SH-SY5Y (cell line): ENCODE results near the gene DST.

Experiments used
- GATA2 ChIP-seq: IDR thresholded peaks from 2 replicates; pipeline ENCODE4 v1.6.1; 2011; ENCODE audit warnings: mild to moderate bottlenecking, low read depth, low read length
- GATA3 ChIP-seq: IDR thresholded peaks from 2 replicates; pipeline ENCODE4 v1.6.1; 2011; ENCODE audit warnings: low read depth, mild to moderate bottlenecking, low read length, moderate library complexity

DNA sequence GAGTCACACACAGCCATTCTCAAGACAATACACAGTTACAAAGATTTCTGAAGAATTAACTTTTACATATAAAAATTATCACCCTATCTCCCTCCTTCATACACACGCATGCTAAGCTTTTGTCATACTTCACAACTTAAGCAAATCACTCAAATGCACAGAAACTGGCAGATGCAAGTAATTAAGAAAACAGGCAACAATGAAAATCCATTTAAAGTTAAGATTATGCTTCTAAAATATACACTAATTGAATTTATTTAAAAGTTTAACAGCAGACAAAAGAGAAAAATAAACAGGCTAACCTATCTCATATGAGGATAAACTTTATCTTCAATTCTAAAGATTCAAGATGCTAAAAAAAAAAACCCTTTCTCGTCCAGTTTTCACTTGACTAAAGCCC, 68.4 kb downstream of the DST start:
- TF ChIP-seq GATA3, result no peak
- TF ChIP-seq GATA2, result no peak
